Measurements from ENCODE around the gene C2CD2.
A peak's percentile ranks its signal among the peaks of the same experiment; 100 is the strongest.

The C2CD2 gene

DNA sequence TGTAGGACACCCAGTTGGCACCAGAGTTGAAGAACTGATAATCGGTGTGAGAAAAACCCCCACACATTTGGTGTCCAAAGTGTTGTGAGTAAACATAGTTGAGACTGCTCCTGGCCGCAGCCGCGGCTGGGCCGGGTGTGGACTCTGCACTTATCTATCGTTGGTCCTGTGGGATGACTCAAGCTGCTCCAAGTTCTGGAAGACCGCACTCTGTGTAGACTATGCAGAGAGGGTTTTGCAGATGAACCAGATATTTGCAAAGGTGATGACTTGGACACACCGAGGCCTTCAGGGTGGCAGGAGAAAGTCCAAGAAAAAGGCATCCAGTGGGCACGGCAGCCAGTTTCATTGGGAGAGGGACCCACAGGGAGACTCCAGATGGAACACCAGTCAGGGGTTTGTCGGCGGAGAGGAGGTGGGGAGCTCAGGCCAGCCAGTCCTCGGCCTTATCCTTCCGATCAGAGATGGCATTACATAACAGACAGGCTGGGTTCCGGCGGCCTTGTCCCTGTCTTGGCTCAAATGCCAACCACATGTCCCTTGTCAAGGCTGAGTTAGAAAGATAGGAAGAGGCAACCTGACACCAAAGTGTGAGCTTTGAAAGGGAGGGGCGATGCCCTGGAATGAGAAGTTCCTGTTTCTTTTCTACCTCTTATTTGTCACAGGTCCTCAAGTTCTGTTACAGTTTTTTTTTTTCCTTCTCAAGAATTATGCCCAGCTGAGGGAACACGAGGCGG lies 21.1 kb downstream of the C2CD2 start:
- DNase-seq (ENCODE audit: low read depth) = no peak

DNA sequence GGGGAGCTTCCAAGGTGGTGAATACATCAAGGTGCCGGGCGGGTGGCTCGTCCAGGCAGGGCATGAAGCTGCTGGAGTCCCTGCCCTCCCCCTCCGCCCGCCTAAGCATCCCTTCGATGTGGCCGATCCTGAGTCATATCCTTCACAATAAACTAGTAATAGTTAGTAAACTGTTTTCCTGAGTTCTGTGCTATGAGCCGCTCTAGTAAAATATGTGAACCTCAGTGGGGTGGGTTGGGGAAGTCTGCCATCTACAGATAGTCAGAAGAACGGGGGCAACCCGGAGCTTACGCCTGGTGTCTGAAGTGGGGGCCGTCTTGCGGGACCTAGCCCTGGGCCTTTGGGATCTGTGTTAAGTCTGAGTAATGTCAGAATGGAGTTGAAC lies 21.6 kb downstream of the C2CD2 start:
- DNase-seq (ENCODE audit: low read depth) = no peak

DNA sequence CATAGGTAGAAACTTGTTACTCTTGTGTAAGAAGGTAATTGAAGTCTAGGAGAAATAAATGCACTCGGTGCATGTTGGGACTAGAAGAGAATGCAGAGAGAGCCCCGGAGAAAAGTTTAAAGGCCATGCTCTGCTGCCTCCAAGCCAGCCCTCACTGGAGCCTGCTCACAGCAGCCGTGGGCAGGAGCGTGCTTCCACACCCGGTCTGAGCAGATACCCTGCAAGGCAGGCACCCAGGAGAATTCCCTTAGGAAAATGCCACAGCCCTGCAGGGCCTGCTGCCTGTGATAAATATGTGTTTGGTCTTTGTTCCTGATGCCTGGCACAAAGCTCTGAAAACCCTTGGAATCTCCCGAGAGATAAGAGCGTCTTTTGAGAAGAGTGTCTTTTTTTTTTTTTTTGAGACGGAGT lies 22.8 kb downstream of the C2CD2 start:
- no peak for DNase-seq (ENCODE audit: low read depth)

DNA sequence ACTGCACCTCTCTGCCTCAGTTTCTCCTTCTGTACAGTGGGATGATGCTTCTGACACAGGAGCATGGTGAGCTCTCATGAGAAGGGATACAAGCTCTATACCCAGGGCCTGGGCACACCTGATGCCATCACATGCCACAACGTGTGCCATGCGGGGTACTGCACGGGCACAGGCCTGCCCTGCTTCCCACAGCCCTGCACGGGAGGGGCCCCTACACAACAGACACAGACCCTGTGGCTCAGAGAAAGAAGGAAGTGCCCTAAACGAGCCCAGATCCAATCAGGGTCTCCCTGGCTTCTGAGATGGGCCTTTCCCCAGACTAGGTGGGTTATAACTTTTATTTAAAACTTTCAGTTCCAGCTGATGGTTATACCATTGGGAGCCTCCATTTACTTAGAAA lies 24.6 kb downstream of the C2CD2 start:
- no peak for DNase-seq (ENCODE audit: low read depth)

DNA sequence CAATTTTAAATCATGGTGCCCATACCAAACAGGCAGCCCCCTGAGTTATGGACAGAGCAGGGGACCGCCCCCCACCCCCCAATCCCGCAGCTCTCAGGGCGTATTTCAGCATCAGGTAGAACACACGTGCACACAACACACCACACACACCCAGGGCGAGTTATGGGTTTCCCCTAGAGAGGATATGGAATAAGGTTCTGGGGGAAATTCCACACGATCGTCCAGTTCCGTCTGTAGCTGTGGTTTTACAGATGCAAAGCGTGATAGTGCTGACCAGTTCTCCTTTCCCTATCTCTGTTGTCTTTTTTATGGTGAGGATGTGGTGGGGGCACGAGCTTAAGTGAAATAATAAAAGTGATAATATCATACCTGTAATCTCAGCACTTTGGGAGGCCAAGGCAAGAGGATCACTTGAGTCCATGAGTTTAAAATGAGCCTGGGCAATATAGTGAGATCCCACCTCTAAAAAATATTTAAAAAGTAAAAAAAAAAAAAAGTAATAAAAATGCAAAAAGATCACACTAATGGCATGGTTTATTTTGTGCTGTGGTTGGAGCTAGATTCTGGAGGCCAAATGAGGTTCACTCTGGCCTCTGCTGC lies 25.1 kb downstream of the C2CD2 start:
- no peak for DNase-seq (ENCODE audit: low read depth)

DNA sequence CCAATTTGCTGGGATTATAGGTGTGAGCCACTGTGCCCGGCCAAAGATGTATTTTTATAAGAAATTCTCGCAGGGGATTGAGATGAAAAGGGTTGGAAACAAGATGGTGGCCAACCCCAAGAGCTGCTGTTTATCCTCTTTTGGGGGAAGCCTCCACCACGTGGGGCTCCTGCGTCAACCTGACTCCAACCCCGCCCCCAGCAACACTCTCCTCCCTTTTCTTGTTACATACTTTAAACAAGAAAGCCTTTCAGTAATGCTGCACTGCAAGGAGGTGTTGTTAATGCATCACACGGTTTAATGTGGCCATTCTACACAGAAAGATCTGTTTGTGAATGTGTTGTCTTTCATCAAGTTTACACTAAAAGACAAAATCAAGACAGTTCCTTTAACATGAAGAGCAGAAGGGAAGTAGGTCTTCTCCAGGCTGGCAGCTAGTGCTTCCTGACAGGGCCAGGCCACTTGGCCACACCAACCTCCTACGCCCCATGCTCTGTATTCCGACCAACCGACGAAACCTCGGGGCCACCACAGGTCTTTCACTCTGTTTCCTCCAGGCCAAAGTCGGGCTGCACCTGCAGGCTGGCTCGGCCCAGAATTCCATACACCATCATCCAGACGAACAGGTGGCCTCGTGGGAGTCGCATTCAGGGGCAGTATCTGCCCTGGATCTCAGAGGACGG lies 25.9 kb downstream of the C2CD2 start:
- DNase-seq (ENCODE audit: low read depth) = no peak

DNA sequence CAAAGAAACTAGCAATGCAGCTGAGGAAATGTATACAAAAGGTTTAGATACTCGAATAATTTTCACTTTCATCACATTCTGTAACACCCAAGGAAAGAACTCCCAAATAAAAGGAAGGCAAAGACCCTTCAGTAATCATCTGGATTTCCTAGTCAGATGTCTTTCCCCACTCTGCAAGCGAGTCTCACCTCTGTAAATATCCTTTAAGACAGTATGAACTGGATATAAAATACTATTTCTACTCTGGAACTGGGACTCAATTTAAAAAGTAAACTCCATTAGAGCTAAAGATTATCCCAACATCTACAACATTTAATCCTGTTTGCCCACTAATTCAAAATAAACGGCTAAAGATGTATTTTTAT lies 27.0 kb downstream of the C2CD2 start:
- no peak for DNase-seq (ENCODE audit: low read depth)

DNA sequence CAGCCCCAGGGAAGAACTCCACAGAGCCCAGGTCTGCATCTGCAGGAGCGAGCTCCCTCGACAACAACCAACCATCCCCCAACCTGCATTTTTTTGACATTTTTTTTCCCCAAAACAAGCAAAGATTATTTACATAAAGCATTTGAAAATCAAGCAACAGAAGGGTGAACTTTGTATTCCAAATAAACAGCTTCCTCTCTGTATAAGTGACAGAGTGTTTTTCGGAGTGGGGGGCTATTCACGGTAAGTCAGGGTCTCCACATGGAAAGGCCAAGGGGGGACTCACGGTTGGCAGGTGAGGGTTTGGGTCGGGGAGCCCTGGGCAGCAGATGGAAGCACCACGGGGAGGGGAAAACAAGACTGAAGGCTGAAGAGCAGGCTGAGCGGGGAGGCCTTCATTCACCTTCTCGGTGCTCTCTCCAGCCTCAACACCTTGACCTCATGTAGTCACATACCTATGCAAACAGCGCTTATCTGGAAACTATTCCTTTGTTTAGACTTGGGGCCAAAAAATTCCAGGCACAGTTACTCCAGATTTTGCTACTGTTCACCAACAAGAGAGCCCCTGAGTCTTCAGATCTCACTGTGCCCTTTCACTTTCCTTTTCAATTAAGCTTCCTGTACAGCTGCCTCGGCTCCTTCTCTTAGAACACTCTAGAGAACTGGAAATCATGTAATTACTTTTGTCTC lies 27.6 kb downstream of the C2CD2 start:
- DNase-seq (ENCODE audit: low read depth) = peak; percentile 13

DNA sequence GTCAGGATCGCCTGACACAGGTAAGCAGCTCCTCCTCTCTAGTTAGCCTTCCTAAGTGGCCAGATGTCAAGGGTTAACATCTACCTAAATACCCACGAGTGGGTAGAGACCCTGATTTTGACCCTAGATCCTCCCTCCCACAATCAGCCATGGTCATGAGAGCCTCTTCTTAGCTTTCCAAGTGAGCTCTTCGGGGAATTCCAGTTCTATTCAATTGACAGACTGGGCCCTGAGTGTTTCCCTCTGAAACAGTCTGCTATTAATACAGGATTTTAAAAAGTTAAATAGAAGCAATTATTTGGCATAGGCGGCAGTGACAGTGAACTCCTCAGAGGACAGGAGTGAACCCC lies 28.1 kb downstream of the C2CD2 start:
- no peak for DNase-seq (ENCODE audit: low read depth)

DNA sequence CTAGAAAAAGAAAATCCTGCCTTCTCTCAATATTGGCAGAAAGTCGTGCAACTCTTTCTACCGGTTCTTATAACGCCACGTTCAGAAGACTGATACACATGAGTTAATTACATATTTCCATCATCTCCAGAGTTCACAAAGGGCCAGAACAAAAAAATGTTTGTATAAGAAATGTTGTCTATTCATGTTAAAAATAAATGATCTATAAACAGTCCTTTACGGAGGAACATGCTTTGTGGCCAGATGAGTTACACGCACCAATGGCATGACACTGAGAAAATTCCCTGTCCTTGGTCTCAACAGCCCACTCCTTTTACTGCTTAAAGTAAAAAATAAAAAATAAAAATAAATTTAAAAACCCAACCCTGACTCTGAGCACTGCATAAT lies 29.5 kb downstream of the C2CD2 start:
- no peak for DNase-seq (ENCODE audit: low read depth)

DNA sequence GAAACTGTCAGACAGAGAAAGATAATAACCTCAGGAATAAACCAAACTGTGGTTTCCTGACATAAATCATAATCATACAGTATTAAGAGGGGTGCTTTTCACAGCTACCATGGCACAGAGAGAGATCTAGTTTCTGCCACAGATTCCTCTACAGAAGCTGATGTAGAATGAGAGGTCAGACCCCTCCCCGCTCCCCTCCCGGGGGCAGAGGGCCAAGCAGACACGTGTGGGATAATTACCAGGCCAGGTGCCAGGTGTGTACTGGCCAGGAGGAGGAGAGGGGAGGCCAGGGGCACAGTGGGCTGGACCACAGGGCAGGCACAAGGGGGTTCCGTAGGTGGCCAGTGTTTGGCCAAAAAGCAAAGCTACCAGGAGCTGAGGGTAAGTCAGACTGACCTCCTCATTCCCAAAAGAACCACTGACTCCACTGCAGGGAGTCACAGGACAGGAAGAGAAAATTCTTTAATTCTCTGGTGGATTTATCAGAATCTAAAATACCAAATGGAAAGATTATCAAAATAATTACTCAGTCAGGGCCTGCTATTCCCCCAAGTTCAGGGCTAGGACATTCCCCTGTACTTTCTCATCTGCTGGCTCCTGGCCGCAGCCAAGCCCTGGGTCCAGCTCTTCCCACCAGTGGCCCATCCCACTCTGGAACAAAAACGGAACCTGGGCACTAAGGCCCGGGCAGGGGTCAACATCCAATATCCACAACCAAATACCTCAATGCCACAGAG lies 30.0 kb downstream of the C2CD2 start:
- no peak for DNase-seq (ENCODE audit: low read depth)

DNA sequence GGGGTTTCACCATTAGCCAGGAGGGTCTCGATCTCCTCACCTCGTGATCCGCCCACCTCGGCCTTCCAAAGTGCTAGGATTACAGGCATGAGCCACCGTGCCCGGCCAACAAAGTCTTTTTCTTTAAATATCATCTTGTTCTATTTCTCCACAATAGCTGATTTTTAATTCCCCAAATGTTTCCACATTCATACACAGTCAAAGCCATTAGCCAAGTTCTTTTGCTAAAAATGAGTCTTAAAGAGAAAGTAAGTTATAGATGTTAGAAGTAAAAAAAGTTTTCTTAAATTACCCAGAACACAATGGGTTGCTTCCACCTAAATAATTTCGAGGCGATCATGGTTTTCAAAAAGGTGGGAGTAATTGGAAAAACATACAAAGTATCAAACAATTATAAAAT lies 30.6 kb downstream of the C2CD2 start:
- DNase-seq (ENCODE audit: low read depth) = no peak

DNA sequence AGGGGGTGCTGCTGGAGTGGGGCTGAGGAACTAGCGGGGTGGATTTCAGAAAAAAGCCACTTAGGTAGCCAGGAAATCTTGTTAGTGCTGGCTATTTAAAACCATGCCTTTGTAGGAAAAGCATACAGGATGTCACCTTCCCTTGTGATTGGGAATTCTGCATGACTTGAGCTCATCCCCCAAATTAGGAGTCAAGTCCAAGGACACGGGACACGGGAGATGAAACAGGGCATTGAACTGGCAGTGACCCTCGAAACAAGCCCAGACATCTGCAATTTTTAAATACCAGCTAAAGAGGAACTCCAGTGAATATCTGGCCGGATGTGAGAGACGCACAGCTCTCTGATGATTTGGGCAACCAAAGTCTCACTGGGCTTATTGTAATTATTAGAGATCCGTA lies 32.8 kb downstream of the C2CD2 start:
- DNase-seq (ENCODE audit: low read depth) = no peak

DNA sequence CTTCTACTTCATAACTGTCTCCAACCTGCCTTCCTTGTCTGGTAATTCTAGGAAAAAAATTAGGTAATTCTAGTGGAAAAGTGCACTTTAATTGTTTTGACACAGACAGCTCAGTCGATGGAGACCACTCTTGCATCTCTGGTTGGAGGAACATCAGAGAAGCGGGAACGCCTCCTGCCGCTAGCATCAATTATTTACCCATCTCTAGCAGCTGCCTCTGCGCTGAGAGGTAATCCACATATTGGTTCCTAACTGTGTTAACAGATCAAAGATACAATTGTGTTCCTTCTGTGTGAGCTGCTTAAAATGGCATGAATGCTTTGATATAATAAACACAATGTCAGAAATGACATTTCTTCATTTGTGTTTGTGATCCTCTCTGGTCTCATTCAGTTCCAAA lies 33.3 kb downstream of the C2CD2 start:
- DNase-seq (ENCODE audit: low read depth) = no peak

DNA sequence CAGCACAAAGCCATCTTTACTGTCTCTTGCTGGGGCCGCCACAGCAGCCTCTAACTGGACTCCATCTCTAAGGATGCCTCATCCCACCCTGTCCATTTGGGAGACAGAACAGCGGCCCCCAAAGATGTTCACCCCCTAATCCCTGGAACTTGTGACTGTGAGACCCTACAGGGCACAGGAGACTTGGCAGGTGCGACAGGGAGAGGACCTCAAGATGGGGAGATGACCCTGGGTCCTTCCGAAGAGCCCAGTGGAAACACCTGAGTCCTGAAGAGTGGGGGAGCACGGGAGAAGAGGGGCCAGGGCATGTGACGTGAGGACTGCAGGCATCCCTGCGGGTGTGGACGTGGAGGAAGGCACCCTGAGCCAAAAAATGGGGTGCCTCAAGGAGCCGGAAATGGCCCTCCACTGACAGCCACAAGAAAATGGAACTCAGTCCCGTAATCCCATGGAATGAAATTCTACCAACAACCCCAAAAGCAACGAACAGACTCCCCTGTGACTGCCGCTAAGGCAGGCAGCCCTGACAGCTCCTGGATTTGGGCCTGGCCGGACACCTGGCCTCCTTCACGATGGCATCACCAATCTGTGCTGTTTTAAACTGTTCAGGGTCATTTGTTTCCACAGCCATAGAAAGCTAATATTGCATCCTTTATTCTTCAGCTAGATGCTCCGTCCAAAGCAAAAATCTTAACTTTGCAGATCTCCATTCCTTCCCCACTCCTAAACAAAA lies 34.0 kb downstream of the C2CD2 start:
- DNase-seq (ENCODE audit: low read depth) = no peak

DNA sequence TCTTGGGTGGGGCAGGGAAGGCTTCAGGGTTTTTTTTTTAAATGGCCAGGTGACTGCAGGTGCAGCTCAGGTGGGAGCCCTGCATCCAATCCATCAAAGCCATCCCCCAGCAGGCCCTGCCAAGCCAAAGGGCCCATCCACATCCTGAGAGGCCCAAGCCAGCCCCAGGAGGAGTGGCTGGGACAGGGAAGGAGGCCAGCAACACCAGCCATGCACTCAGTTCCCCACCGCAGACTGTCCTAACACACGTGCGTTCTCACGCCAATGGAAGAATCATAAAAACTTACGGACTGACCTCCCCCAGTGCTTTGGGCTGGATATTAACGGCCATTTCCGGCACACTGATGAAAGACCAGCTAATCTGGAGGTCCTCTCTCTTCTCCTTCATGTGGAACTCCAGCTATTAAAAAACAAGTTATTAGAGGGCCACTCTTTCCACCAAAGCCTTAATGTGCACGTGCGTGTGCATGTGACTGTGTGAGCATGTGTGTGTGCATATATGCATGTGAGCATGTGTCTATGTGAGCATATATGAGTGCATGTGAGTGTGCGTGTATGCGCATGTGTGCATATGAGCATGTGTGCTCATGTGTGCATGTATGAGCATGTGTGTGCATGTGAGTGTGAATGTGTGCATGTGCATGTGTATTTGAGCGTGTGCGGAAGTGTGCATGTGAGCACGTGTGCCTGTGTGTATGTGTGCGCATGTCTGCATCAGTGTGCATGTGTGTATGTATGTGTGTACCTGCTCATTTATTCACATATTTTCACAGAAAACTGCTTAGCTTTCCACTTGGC lies 35.1 kb downstream of the C2CD2 start:
- DNase-seq (ENCODE audit: low read depth) = no peak

DNA sequence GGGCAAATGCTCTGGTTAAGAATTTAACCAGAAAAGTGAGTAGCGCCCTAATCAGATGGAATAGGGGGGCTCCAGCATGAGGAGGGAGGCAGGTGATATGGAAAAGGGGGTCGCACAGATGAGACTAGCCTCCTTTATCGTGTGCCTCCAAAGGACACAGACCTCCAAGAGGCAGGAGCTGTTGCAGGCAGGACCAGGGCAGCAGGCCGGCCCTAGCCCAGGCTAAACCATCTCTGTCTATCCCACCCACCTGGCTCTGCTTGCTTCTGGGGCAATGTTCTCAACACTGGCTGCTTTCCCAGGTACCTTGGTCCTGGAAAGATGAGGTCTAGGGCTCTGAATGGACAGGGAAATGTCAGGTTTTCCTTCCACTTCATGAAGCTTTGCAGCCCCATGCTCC lies 36.3 kb downstream of the C2CD2 start:
- DNase-seq (ENCODE audit: low read depth) = no peak

DNA sequence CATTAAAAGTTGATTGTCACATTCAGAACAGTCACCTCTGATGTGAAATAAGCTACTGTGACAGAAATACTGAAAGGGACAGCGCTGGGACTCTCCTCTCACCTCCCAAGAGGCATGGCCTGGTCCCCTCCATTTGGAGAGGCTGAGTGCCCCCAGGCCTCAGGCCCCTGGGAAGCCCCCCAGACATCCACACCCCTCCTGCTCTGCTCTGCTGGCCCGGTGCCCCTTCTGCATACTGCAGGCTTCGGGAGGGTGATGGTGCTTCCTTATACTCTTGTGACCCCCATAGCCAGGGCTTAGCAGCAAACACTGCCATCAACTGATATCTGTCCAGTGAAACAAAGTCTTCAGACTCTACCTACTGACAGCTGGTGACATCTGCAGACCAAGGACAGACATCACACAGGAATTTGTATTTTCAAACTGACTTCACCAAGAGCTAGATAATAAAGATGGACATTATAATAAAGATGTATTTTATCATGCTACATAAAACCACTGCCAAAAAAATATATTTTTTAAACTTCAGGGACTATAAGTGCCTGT lies 36.9 kb downstream of the C2CD2 start:
- no peak for DNase-seq (ENCODE audit: low read depth)

DNA sequence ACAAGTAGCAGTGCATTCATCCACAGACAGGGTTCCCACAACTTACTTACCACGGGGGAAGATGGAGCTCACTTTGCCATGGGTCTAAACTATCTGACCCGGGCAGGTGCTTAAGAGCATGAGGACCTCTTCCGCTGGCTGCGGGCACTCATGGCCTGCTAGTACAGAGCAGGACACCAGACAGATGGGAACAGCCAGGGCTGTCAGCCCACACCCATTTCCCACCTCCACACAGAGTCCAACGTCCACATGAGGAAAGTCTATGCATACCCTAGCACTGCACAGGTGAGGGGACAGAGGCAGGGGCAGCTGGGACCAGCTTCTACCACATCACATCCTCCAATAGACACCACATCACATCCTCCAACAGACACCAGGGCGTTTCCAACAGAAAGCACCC lies 38.9 kb downstream of the C2CD2 start:
- no peak for DNase-seq (ENCODE audit: low read depth)

DNA sequence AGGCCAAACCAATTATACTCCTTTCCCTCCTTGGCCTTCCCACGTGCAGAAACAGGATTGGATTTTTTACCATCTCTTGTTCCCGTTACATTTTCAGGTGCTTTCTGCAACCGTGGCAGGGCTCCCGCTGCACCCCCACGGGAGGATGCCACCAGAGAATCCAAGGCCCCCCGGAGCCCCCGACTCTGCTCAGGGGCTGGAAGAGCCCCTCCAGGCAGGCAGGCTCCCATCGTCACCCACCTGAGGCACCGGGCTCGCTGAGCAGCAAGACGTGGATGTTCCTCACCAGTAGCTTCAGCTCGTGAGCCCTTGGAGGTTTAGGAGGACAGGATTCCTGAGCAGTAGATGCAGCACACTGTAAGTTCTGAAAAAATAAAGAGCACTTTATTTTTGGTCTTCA lies 39.5 kb downstream of the C2CD2 start:
- DNase-seq (ENCODE audit: low read depth) = no peak

DNA sequence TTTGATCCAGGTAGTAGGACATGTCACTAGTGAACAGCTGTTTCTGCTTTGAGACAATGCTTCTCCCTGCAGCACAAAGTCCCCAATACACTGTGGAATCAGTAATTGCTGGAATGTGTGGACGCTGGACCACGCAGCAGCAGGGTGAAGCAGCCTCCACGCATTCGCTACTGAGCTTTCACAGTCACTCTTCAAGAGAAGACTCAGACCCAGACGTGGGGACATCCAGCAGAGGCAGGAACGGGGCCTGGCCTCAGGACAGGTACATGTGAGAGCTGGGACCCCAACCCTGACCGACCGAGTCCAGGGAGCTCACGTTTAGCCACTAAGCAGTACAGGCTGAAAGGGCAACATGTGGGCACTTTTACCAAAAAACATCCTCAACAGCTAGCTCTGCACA lies 40.6 kb downstream of the C2CD2 start:
- no peak for DNase-seq (ENCODE audit: low read depth)
